ENCODE measurements around the gene HDLBP. TPM values are rescaled to one million over a fixed set of nuclear protein-coding genes. Genes with fewer than 3 reads are reported as not detected.

Gene HDLBP
- polyA plus RNA-seq, 4 donors: 136 to 394 (median 171) TPM

DNA sequence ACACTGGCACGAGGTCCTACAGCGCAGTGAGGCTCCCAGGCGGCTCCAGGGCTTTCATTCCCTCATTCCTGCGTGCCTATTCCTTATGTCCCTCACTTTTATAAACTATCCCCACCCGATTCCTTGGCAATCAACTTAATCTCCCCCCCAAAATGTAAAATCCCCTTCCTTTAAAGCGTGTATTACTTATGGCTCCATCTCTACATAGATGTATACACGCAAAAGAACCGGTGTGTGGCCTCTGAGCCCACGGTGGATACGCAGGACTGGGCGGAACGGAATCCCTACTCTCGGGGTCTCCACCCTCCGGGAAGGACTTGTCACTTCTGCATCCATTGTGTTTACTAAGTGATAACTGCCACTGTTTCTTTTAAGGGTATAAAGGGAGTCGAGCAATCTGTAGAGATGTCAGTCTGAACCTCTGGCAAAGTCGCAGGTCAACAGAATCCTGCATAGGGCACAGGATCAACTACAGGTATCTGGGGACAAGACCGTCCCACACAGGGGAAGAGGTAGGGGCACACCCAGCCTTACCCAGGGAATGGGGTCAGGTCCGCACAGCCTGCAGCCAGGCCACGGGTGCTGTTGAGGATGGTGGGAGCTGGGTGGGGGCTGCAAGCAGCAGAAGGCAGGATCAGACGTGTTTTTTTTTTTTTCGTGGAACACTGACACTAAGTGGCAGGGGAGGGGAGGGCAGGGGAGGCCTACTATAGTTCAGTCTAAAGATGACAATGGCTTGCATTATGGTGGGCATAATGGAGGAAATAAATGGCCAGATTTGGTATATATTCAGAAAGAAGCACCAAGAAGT lies 42.1 kb downstream of the HDLBP start:
- H3K27me3 ChIP-seq (ENCODE audit: control insufficient read depth in 3 of 3, insufficient read depth in 3 of 3, low read length in 3 of 3): no peaks in the 10 kb centered on the region
- H3K27ac ChIP-seq (ENCODE audit: low read depth in 1 of 3, low read length in 2 of 3): peak overlapping the region; percentile 34 to 82 (median 68)
- 36 to 53% (median 46%) methylated on average over 21 of the region's 21 CpGs for WGBS, 3 donors
- H3K4me1 ChIP-seq (ENCODE audit: control insufficient read depth in 3 of 3, insufficient read depth in 2 of 3, low read depth in 1 of 3, low read length in 2 of 3): peaks cover 2 to 10% (median 9%) of the 10 kb centered on the region in 3 donors
- FAIRE-seq (no peak), DNase-seq (peak in 1 of 2 donors; percentile 28)
- H3K36me3 ChIP-seq (ENCODE audit: control insufficient read depth in 3 of 3, insufficient read depth in 2 of 3, low read depth in 1 of 3, low read length in 3 of 3): peaks cover 0 to 15% (median 0%) of the 10 kb centered on the region in 3 donors
- H3K4me3 ChIP-seq (ENCODE audit: low read depth in 1 of 3, low read length in 3 of 3): peak overlapping the region; percentile 71 to 97 (median 75)
- no peaks in the 10 kb centered on the region for H3K9me3 ChIP-seq (ENCODE audit: control insufficient read depth in 2 of 2, insufficient read depth in 1 of 2, low read depth in 1 of 2, low read length in 1 of 2)

DNA sequence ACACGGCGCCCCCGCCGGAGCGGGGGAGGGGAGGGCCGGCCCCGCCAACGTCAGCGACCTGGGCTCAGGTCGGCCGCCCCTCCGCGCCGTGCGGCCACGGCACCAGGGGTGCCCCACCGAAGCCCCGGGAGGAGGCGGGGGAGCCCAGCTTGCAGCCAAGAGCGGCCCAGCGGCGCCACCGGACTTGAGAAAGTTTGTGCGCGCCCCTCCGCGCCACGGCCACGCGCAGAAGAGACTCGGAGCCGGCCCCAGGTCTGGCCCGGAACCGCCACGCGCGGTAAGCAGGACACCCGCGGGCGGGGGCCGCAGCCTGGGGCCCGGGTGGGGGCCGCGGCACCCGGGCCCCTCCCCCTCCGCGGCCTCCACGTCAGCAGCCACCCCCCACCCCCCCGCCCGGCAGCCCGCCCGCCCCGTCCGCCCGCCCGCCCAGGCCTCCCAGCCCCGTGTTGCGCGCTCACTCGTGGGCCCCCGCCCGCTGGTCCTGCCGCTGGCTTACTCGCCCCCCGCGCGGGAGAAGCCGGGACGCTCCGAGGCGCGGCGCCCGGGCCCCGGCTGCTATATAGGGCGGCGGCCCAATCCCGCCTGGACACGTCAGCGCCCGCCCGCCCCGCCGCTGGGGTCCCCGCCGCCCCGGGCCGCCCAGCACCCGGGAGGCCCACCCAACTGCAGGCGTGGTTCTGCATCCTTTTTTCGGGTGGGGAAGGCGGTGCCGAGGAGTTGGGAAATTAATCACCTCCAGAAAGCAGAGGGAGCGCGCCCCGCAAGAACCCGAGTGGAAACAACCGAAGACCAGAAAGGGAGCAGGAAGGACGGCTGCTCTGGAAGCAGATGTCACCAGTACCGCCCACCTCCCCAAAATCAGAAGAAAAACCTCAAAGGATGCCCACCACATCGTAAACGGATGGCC lies 42.9 kb downstream of the HDLBP start:
- 1% methylated on average over 32 to 101 of the region's 102 CpGs for WGBS, 3 donors
- FAIRE-seq: no peak
- H3K9me3 ChIP-seq (ENCODE audit: control insufficient read depth in 2 of 2, insufficient read depth in 1 of 2, low read depth in 1 of 2, low read length in 1 of 2): no peaks in the 10 kb centered on the region
- H3K27ac ChIP-seq (ENCODE audit: low read depth in 1 of 3, low read length in 2 of 3): peak overlapping the region; percentile 61 to 82 (median 68)
- DNase-seq: peak; percentile 39 to 81
- no peaks in the 10 kb centered on the region for H3K27me3 ChIP-seq (ENCODE audit: control insufficient read depth in 3 of 3, insufficient read depth in 3 of 3, low read length in 3 of 3)
- peak overlapping the region; percentile 71 to 97 (median 75) for H3K4me3 ChIP-seq (ENCODE audit: low read depth in 1 of 3, low read length in 3 of 3)
- peaks cover 2 to 20% (median 3%) of the 10 kb centered on the region in 3 donors for H3K36me3 ChIP-seq (ENCODE audit: control insufficient read depth in 3 of 3, insufficient read depth in 2 of 3, low read depth in 1 of 3, low read length in 3 of 3)
- peaks cover 2 to 10% (median 9%) of the 10 kb centered on the region in 3 donors for H3K4me1 ChIP-seq (ENCODE audit: control insufficient read depth in 3 of 3, insufficient read depth in 2 of 3, low read depth in 1 of 3, low read length in 2 of 3)

DNA sequence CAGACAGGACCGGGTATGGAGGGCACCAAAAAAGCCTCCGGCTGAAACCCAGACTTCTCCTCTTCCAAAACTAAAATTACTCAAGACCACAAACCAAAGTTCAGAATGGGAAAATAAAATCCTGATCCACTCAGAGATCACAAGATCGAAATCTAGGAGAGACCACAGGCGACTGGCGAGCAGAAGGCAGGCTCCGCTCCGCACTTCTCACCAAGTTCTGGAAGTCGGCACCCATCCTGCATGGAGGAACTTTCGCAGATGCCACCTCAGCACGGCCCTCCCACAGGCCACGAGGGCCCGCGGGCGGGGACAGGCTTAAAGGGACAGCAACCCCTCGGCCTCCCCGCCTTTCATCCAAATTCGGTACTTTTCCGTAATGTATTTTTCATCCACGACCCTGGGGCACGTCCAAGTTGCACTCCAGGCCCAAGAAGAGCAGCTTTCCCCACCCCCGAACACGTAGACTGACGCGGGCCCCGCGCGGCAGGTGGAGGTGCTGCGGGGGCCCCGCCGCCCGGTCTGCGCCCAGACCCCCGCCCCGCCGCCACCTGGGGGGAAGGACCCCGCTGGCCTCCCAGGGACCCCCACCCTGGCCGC lies 43.7 kb downstream of the HDLBP start:
- H3K36me3 ChIP-seq (ENCODE audit: control insufficient read depth in 3 of 3, insufficient read depth in 2 of 3, low read depth in 1 of 3, low read length in 3 of 3): peaks cover 2 to 25% (median 6%) of the 10 kb centered on the region in 3 donors
- H3K27me3 ChIP-seq (ENCODE audit: control insufficient read depth in 3 of 3, insufficient read depth in 3 of 3, low read length in 3 of 3): no peaks in the 10 kb centered on the region
- FAIRE-seq (no peak), DNase-seq (peak; percentile 79 to 83)
- peak overlapping the region; percentile 61 to 80 (median 68) for H3K27ac ChIP-seq (ENCODE audit: low read depth in 1 of 3, low read length in 2 of 3)
- no peaks in the 10 kb centered on the region for H3K9me3 ChIP-seq (ENCODE audit: control insufficient read depth in 2 of 2, insufficient read depth in 1 of 2, low read depth in 1 of 2, low read length in 1 of 2)
- 1 to 4% (median 1%) methylated on average over 23 to 37 of the region's 37 CpGs for WGBS, 3 donors
- peak overlapping the region; percentile 71 to 97 (median 75) for H3K4me3 ChIP-seq (ENCODE audit: low read depth in 1 of 3, low read length in 3 of 3)
- peaks cover 2 to 10% (median 9%) of the 10 kb centered on the region in 3 donors for H3K4me1 ChIP-seq (ENCODE audit: control insufficient read depth in 3 of 3, insufficient read depth in 2 of 3, low read depth in 1 of 3, low read length in 2 of 3)

DNA sequence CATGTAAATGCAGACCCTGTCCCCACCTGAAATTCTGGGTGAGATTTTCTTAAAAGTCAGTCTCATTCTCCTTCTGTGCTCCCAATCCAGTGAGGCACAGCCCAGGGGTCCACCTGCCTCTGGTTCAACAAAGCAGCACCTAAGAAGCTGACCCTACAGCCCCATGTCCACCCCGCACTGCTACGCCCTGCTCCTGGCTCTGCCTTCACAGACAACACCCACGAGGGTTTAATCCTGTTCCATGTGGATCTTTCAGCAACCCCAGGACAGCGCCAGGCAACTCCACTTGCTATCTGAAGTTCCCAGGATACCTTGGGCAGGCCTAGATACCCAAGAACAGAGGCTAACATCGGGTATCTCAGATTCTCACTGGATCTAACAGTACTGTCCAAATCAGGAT lies 44.9 kb downstream of the HDLBP start:
- 55 to 62% (median 60%) methylated on average over 5 of the region's 5 CpGs for WGBS, 3 donors
- no peak overlapping the region for H3K27ac ChIP-seq (ENCODE audit: low read depth in 1 of 3, low read length in 2 of 3)
- peak overlapping the region in 1 of 3 donors; percentile 71 for H3K4me3 ChIP-seq (ENCODE audit: low read depth in 1 of 3, low read length in 3 of 3)
- DNase-seq: no peak
- peaks cover 2 to 10% (median 9%) of the 10 kb centered on the region in 3 donors for H3K4me1 ChIP-seq (ENCODE audit: control insufficient read depth in 3 of 3, insufficient read depth in 2 of 3, low read depth in 1 of 3, low read length in 2 of 3)
- no peaks in the 10 kb centered on the region for H3K9me3 ChIP-seq (ENCODE audit: control insufficient read depth in 2 of 2, insufficient read depth in 1 of 2, low read depth in 1 of 2, low read length in 1 of 2)
- H3K27me3 ChIP-seq (ENCODE audit: control insufficient read depth in 3 of 3, insufficient read depth in 3 of 3, low read length in 3 of 3): no peaks in the 10 kb centered on the region
- no peak for FAIRE-seq
- H3K36me3 ChIP-seq (ENCODE audit: control insufficient read depth in 3 of 3, insufficient read depth in 2 of 3, low read depth in 1 of 3, low read length in 3 of 3): peaks cover 7 to 35% (median 11%) of the 10 kb centered on the region in 3 donors

DNA sequence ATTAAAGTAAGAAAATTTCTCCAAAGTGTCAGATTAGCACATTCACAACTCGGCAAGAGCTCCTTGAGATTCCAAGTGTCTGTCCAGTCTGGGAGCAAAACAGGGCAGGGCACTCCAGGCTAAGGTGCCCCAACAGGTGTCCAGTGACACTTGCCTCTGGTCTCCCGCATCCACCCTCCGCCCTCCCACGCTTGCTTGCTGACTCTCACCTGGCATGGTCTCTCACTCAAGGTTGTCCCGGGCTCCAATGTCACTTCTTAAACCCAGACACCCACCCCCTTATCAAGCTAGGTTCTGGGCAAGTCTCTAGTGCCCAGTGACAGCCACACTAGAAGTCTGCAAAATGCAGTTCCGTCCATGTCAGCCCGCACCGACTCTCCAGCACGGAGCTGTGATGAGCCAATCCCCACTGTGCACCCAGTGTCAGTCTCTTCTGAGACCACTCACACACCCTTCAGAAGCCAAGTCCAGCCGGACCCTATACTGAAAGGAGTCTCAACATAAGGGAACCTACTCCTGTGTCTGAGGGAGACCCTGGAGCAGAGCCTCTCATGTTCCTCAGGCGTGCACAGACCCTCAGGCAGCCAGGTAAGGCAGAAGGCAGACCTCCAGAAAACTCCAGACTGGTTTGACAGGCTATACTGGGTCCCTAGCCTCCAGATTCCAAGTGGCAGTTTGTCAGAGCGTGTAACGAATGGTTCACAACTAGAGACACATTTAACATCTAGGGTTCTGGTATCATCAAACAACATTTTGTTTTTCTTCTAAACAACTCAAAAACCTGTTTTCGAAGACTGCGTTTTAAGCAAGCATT lies 45.6 kb downstream of the HDLBP start:
- H3K36me3 ChIP-seq (ENCODE audit: control insufficient read depth in 3 of 3, insufficient read depth in 2 of 3, low read depth in 1 of 3, low read length in 3 of 3): peaks cover 8 to 41% (median 13%) of the 10 kb centered on the region in 3 donors
- DNase-seq: no peak
- no peaks in the 10 kb centered on the region for H3K27me3 ChIP-seq (ENCODE audit: control insufficient read depth in 3 of 3, insufficient read depth in 3 of 3, low read length in 3 of 3)
- FAIRE-seq: no peak
- WGBS, 3 donors: 86 to 90% (median 88%) methylated on average over 15 of the region's 15 CpGs
- H3K9me3 ChIP-seq (ENCODE audit: control insufficient read depth in 2 of 2, insufficient read depth in 1 of 2, low read depth in 1 of 2, low read length in 1 of 2): no peaks in the 10 kb centered on the region
- no peak overlapping the region for H3K27ac ChIP-seq (ENCODE audit: low read depth in 1 of 3, low read length in 2 of 3)
- H3K4me3 ChIP-seq (ENCODE audit: low read depth in 1 of 3, low read length in 3 of 3): no peak overlapping the region
- peaks cover 2 to 10% (median 9%) of the 10 kb centered on the region in 3 donors for H3K4me1 ChIP-seq (ENCODE audit: control insufficient read depth in 3 of 3, insufficient read depth in 2 of 3, low read depth in 1 of 3, low read length in 2 of 3)

DNA sequence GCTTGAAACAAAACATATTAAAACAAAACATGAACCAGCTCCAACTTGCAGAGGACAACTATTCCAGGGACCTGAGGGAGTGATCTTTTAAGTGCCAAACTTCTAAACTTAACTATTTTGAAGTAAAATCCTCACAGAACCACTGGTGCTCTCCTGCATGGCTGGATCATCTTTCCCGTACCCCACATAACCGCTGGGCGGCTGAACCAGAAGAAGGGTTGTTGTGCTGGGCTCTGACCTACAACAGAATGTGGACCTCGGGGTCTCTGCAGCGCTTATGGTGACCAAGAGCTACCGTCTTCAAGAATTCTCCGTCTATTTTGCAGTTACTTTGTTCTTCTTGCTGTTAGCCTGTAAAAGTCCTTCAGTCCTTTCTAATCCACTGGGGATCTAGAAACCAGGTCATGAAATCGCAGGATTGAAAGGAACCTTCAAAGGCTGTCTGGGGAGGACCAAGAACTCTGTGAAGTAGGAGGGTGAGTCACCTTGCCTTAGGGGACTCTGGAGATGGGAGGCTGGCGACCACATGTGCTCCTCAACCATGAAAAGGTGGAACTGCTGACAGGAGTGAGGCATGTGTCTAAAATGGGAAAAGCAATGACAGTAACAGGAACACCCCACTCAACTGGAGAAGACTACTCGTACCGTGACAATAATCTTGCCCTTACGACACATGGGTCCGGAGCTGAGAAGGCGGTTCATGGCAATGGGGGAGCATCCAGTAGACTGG lies 46.6 kb downstream of the HDLBP start:
- FAIRE-seq: no peak
- H3K27ac ChIP-seq (ENCODE audit: low read depth in 1 of 3, low read length in 2 of 3): no peak overlapping the region

DNA sequence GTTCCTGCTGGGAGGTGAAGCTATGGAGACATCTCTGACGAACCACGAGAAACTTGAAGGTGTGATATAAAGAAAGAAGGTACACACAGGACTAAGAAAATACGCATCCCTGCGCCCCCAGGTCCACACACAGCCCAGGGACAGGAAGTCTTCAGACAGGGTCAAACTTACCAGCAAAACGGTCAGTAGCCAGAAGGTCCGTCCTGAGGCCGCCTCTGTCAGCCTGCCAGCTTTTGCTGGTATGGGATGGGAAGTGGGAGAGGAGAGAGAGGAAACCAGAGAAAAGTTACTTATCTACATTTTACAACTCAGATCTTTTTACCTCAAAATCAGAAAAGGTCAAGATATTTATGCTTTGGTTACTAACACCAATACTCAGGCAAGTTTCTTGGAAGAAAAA lies 47.2 kb downstream of the HDLBP start:
- DNase-seq (no peak), FAIRE-seq (no peak)
- 79 to 83% (median 79%) methylated on average over 7 of the region's 7 CpGs for WGBS, 3 donors
- H3K4me1 ChIP-seq (ENCODE audit: control insufficient read depth in 3 of 3, insufficient read depth in 2 of 3, low read depth in 1 of 3, low read length in 2 of 3): peaks cover 0 to 9% (median 8%) of the 10 kb centered on the region in 3 donors
- peaks cover 8 to 50% (median 15%) of the 10 kb centered on the region in 3 donors for H3K36me3 ChIP-seq (ENCODE audit: control insufficient read depth in 3 of 3, insufficient read depth in 2 of 3, low read depth in 1 of 3, low read length in 3 of 3)
- H3K4me3 ChIP-seq (ENCODE audit: low read depth in 1 of 3, low read length in 3 of 3): no peak overlapping the region
- no peaks in the 10 kb centered on the region for H3K27me3 ChIP-seq (ENCODE audit: control insufficient read depth in 3 of 3, insufficient read depth in 3 of 3, low read length in 3 of 3)
- no peak overlapping the region for H3K27ac ChIP-seq (ENCODE audit: low read depth in 1 of 3, low read length in 2 of 3)
- no peaks in the 10 kb centered on the region for H3K9me3 ChIP-seq (ENCODE audit: control insufficient read depth in 2 of 2, insufficient read depth in 1 of 2, low read depth in 1 of 2, low read length in 1 of 2)

More for the DNA sequence above, 46.6 kb downstream of the HDLBP start:
- Histone ChIP-seq H3K4me1 (ENCODE audit: control insufficient read depth in 3 of 3, insufficient read depth in 2 of 3, low read depth in 1 of 3, low read length in 2 of 3) (peaks cover under 1 to 10% (median 9%) of the 10 kb centered on the region in 3 donors), H3K27me3 (ENCODE audit: control insufficient read depth in 3 of 3, insufficient read depth in 3 of 3, low read length in 3 of 3) (no peaks in the 10 kb centered on the region), H3K36me3 (ENCODE audit: control insufficient read depth in 3 of 3, insufficient read depth in 2 of 3, low read depth in 1 of 3, low read length in 3 of 3) (peaks cover 8 to 47% (median 15%) of the 10 kb centered on the region in 3 donors), H3K4me3 (ENCODE audit: low read depth in 1 of 3, low read length in 3 of 3) (no peak overlapping the region), H3K9me3 (ENCODE audit: control insufficient read depth in 2 of 2, insufficient read depth in 1 of 2, low read depth in 1 of 2, low read length in 1 of 2) (no peaks in the 10 kb centered on the region)
- DNase-seq: no peak
- 88 to 90% (median 89%) methylated on average over 14 of the region's 14 CpGs for WGBS, 3 donors

All from small intestine (tissue), 7 donors.